ENCODE data around the gene TRIM36.

GRCh38 chr5:115079924-115080623, 89.6 kb downstream of the TRIM36 start:
- TF ChIP-seq CTCF (IDR thresholded peaks at IDR 0.05) (no peak), POLR2A (IDR thresholded peaks at IDR 0.05) (no peak)

Data from heart left ventricle (tissue), 13 donors.